PC-9 (cell line): Measurements from ENCODE around the gene SF3A1.

Experiments used
- CTCF ChIP-seq: fragments of 200-600 bp; sonication (generic); conservative IDR thresholded peaks from 2 replicates; pipeline ENCODE4 v1.6.1; 2017; ENCODE audit warnings: mixed run types, antibody characterized with exemption, mild to moderate bottlenecking, moderate library complexity
- EZH2 ChIP-seq: fragments of 200-600 bp; sonication (generic); IDR thresholded peaks from 2 replicates; pipeline ENCODE4 v1.8.0; 2017; ENCODE audit warnings: antibody characterized with exemption, low read depth

DNA sequence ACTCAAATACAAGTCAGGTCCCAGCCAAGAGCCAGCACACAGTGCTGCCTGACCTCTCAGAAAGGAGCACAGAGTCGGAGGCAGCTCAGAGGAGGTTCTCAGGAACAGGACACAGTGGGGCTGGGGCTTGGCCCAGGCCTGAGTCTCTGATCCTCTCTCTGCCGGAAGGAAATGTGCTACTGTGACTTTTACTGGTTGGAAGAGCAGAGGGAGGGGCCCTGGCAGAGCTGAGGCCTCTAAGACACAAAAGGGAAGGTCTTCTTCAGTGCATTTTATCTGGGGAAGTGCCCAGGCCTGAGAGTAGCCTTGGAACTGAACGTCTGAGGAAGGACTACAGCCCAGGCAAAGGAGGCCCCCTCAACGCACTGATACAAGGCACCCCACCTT, 51.2 kb downstream of the SF3A1 start:
- TF ChIP-seq CTCF (no peak), EZH2 (no peak)
